IMR-90 (cell line): ENCODE data around the gene NBEA. TPM values are rescaled to one million over a fixed set of nuclear protein-coding genes. Genes with fewer than 3 reads are reported as not detected.

ENCODE experiments used
- ATAC-seq: fragments of 200-7000 bp; cut with Tn5 transposase; 2 replicates; pipeline ENCODE4 v1.9.1; 2020; ENCODE audit warnings: low read depth, mild to moderate bottlenecking, moderate library complexity
- BruUV-seq: library from RNA; stranded (reverse); fragments of 400-500 nt; replicated peaks from 2 replicates; lab custom pipeline; 2021; lab: Mats Ljungman, UMichigan
- CTCF ChIA-PET: fragments of 300-600 bp; formaldehyde crosslinking; extraction: SDS; loops from one replicate; lab custom pipeline; 2021; ENCODE audit warnings: antibody characterized with exemption; lab: Yijun Ruan, JAX
- POLR2A ChIA-PET: fragments of 300-600 bp; sonication (Branson Sonifier 250); formaldehyde crosslinking; loops from one replicate; lab custom pipeline; 2022; ENCODE audit warnings: antibody characterized with exemption; ENCODE audit not compliant: unreplicated experiment; lab: Charles Lee
- DNase-seq: peaks from one replicate; pipeline ENCODE4 v3.0.0; 2013
- H2AFZ ChIP-seq: replicated peaks from 2 replicates; pipeline ENCODE3; 2013; ENCODE audit warnings: low read length, mild to moderate bottlenecking; ENCODE audit not compliant: poor library complexity
- H2AK5ac ChIP-seq: 2 replicates; pipeline ENCODE4 v1.6.1; 2013; ENCODE audit warnings: low read depth, low read length, inconsistent platforms
- H2AK9ac ChIP-seq: replicated peaks from 2 replicates; pipeline ENCODE3; 2013; ENCODE audit warnings: mild to moderate bottlenecking, low read depth, low read length, moderate library complexity; ENCODE audit not compliant: poor library complexity
- H2BK120ac ChIP-seq: 2 replicates; pipeline ENCODE4 v1.6.1; 2013; ENCODE audit warnings: low read depth, low read length, inconsistent platforms
- H2BK15ac ChIP-seq: 3 replicates; pipeline ENCODE4 v1.6.1; 2013; ENCODE audit warnings: low read depth, low read length, inconsistent platforms
- H2BK20ac ChIP-seq: 2 replicates; pipeline ENCODE4 v1.6.1; 2013; ENCODE audit warnings: low read depth, mild to moderate bottlenecking, inconsistent platforms, low read length, moderate library complexity
- H2BK5ac ChIP-seq: 2 replicates; pipeline ENCODE4 v1.6.1; 2013; ENCODE audit warnings: mild to moderate bottlenecking, low read depth, low read length, inconsistent platforms; ENCODE audit not compliant: poor library complexity, severe bottlenecking
- H3K14ac ChIP-seq: replicated peaks from 2 replicates; pipeline ENCODE4 v1.6.1; 2013; ENCODE audit warnings: low read depth, low read length, inconsistent platforms
- H3K18ac ChIP-seq: 2 replicates; pipeline ENCODE4 v1.6.1; 2013; ENCODE audit warnings: low read depth, low read length, control low read depth
- H3K23ac ChIP-seq: 2 replicates; pipeline ENCODE4 v1.6.1; 2013; ENCODE audit warnings: low read depth, low read length, inconsistent platforms
- H3K27ac ChIP-seq: 2 replicates; pipeline ENCODE4 v1.5.1; 2013; ENCODE audit warnings: mild to moderate bottlenecking, control low read depth, low read length; ENCODE audit not compliant: insufficient read depth
- H3K27me3 ChIP-seq: 2 replicates; pipeline ENCODE4 v1.6.1; 2013; ENCODE audit warnings: low read length; ENCODE audit not compliant: control insufficient read depth, insufficient read depth
- H3K36me3 ChIP-seq: 2 replicates; pipeline ENCODE4 v1.6.1; 2013; ENCODE audit warnings: low read length, mixed read lengths; ENCODE audit not compliant: control insufficient read depth, insufficient read depth
- H3K4ac ChIP-seq: 2 replicates; pipeline ENCODE4 v1.6.1; 2013; ENCODE audit warnings: low read depth, low read length, inconsistent platforms
- H3K4me1 ChIP-seq: 2 replicates; pipeline ENCODE4 v1.6.1; 2013; ENCODE audit warnings: low read length, mixed read lengths; ENCODE audit not compliant: control insufficient read depth, insufficient read depth
- H3K4me2 ChIP-seq: 2 replicates; pipeline ENCODE4 v1.6.1; 2013; ENCODE audit warnings: low read depth, mild to moderate bottlenecking, control low read depth, low read length, moderate library complexity
- H3K4me3 ChIP-seq: 2 replicates; pipeline ENCODE4 v1.5.1; 2013; ENCODE audit warnings: low read depth, mild to moderate bottlenecking, control low read depth, low read length, moderate library complexity; ENCODE audit not compliant: insufficient read depth
- H3K56ac ChIP-seq: 2 replicates; pipeline ENCODE4 v1.6.1; 2013; ENCODE audit warnings: low read length, inconsistent platforms; ENCODE audit not compliant: insufficient read depth; ENCODE audit errors: extremely low read depth
- H3K79me1 ChIP-seq, 2 experiments: 2 replicates each; pipeline ENCODE4 v1.6.1; 2013; ENCODE audit warnings: low read length in 2 of 2, inconsistent platforms in 1 of 2, low read depth in 1 of 2
- H3K9ac ChIP-seq: 2 replicates; pipeline ENCODE4 v1.6.1; 2013; ENCODE audit warnings: low read depth, low read length, control low read depth
- H3K9me1 ChIP-seq: 2 replicates; pipeline ENCODE4 v1.6.1; 2013; ENCODE audit warnings: low read length, inconsistent platforms; ENCODE audit not compliant: insufficient read depth
- H3K9me3 ChIP-seq: 2 replicates; pipeline ENCODE4 v1.6.1; 2013; ENCODE audit warnings: low read length; ENCODE audit not compliant: control insufficient read depth, insufficient read depth
- H4K20me1 ChIP-seq: 2 replicates; pipeline ENCODE4 v1.6.1; 2013; ENCODE audit warnings: low read length, inconsistent platforms; ENCODE audit not compliant: insufficient read depth
- H4K5ac ChIP-seq: 2 replicates; pipeline ENCODE4 v1.6.1; 2013; ENCODE audit warnings: mild to moderate bottlenecking, low read depth, low read length, control low read depth
- H4K8ac ChIP-seq, 2 experiments: 2 replicates each; pipeline ENCODE4 v1.6.1; 2013; ENCODE audit warnings: low read depth in 2 of 2, low read length in 2 of 2, control low read depth in 1 of 2, inconsistent platforms in 1 of 2
- H4K91ac ChIP-seq: 2 replicates; pipeline ENCODE4 v1.6.1; 2013; ENCODE audit warnings: low read depth, low read length, inconsistent platforms; ENCODE audit not compliant: insufficient read depth
- BHLHE40 ChIP-seq: fragments of 150-350 bp; IDR thresholded peaks from 2 replicates; pipeline ENCODE4 v1.6.1; 2016; ENCODE audit warnings: mild to moderate bottlenecking, low read depth, low read length
- CEBPB ChIP-seq: IDR thresholded peaks from 2 replicates; pipeline ENCODE4 v1.6.1; 2012; ENCODE audit warnings: low read depth, low read length, improper control_type of control experiment
- CHD1 ChIP-seq: IDR thresholded peaks from 2 replicates; pipeline ENCODE4 v1.6.1; 2012; ENCODE audit warnings: low read depth, low read length, improper control_type of control experiment
- FOS ChIP-seq: fragments of 150-350 bp; IDR thresholded peaks from 2 replicates; pipeline ENCODE4 v1.6.1; 2016; ENCODE audit warnings: low read depth, low read length
- MAFK ChIP-seq: IDR thresholded peaks from 2 replicates; pipeline ENCODE4 v1.6.1; 2012; ENCODE audit warnings: low read depth, low read length, improper control_type of control experiment
- MAZ ChIP-seq: IDR thresholded peaks from 2 replicates; pipeline ENCODE4 v1.6.1; 2012; ENCODE audit warnings: low read depth, mild to moderate bottlenecking, low read length, improper control_type of control experiment, moderate library complexity, borderline replicate concordance
- MXI1 ChIP-seq: IDR thresholded peaks from 2 replicates; pipeline ENCODE4 v1.6.1; 2012; ENCODE audit warnings: low read depth, mild to moderate bottlenecking, low read length, moderate library complexity, borderline replicate concordance
- NFE2L2 ChIP-seq: fragments of 150-350 bp; IDR thresholded peaks from 2 replicates; pipeline ENCODE4 v1.6.1; 2016; ENCODE audit warnings: low read depth, mild to moderate bottlenecking, low read length
- POLR2A ChIP-seq: IDR thresholded peaks from 2 replicates; pipeline ENCODE4 v1.6.1; 2012; ENCODE audit warnings: mild to moderate bottlenecking, low read depth, low read length
- RAD21 ChIP-seq: IDR thresholded peaks from 2 replicates; pipeline ENCODE4 v1.6.1; 2012; ENCODE audit warnings: low read length, improper control_type of control experiment
- RCOR1 ChIP-seq: IDR thresholded peaks from 2 replicates; pipeline ENCODE4 v1.6.1; 2012; ENCODE audit warnings: mild to moderate bottlenecking, low read length, improper control_type of control experiment; ENCODE audit not compliant: insufficient replicate concordance
- RFX5 ChIP-seq: IDR thresholded peaks from 2 replicates; pipeline ENCODE4 v1.8.0; 2012; ENCODE audit warnings: low read depth, mild to moderate bottlenecking, low read length, moderate library complexity
- SMC3 ChIP-seq: fragments of 150-350 bp; IDR thresholded peaks from 2 replicates; pipeline ENCODE4 v1.6.1; 2016; ENCODE audit warnings: low read depth, mild to moderate bottlenecking, antibody characterized with exemption, low read length, moderate library complexity
- dilution Hi-C: fragments of 300-500 bp; cut with HindIII; formaldehyde crosslinking; loops from one replicate; pipeline ENCODE4 v1.14.3; 2018; ENCODE audit warnings: low sequenced_read_pairs; ENCODE audit not compliant: unreplicated experiment
- in situ Hi-C: fragments of 300-500 bp; cut with MboI; formaldehyde crosslinking; loops from 3 replicates; pipeline ENCODE4 v1.14.3; 2019; ENCODE audit warnings: low sequenced_read_pairs, inconsistent platforms, mixed read lengths
- intact Hi-C: fragments of 100-400 bp; cut with micrococcal nuclease; formaldehyde crosslinking; loops from 2 replicates; pipeline ENCODE4 v1.10.0; 2022
- polyA plus RNA-seq, 3 experiments: library from polyadenylated mRNA; depleted of rRNA; stranded (reverse); fragments of >200 nt; gene quantifications; 2 replicates each; pipeline ENCODE4 v1.2.3, GENCODE V29; 2012; ENCODE audit warnings: low replicate concordance in 1 of 3
- total RNA-seq: library from RNA; depleted of rRNA; stranded (reverse); fragments of >200 nt; gene quantifications from 2 replicates; pipeline ENCODE4 v1.2.3, GENCODE V29; 2012
- TF ChIP-seq, protein P1 (sequence below): fragments of 150-350 bp; IDR thresholded peaks from 2 replicates; pipeline ENCODE4 v1.6.1; 2016; ENCODE audit warnings: low read depth, mild to moderate bottlenecking, low read length, moderate library complexity, borderline replicate concordance
- TF ChIP-seq, protein P2 (sequence below): conservative IDR thresholded peaks from 2 replicates; pipeline ENCODE4 v1.5.1; 2012; ENCODE audit warnings: mild to moderate bottlenecking, low read depth, low read length, improper control_type of control experiment
- TF ChIP-seq, protein P3 (sequence below): fragments of 150-350 bp; IDR thresholded peaks from 2 replicates; pipeline ENCODE4 v1.6.1; 2017; ENCODE audit warnings: mild to moderate bottlenecking, antibody characterized with exemption, low read length, low read depth

Gene NBEA
- total and polyA plus RNA-seq, 2 of the 4 experiments (the other 2 are of a cell fraction) = 0.82 to 2.2 TPM

DNA sequence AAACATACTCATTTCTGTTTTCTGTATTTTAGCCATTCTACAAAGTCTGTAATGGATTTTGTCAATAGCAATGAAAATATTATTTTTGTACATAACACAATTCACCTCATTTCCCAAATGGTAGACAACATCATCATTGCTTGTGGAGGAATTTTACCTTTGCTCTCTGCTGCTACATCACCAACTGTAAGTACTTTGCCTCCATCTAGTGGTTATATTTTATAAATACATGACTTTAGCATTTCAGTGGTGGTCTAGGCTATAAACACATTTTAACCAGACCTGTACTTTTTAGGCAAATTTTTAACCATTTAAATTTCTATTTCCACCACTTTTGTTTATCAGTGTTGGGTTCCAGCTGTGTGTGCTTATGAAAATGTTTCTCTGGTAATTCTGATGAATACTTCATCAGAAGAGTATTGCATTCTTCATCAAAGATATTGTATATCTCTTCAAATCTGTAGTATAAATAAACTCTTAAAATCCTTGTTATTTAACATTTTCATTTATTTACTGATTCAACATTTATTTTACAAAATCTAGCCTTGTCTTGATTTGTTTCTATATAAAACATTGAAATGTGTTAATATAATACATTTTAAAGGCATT lies 222.4 kb downstream of the NBEA start:
- Histone ChIP-seq H3K27ac (no peak overlapping the region), H2BK5ac (no peak overlapping the region), H2BK20ac (no peak overlapping the region), H2AFZ (no peak overlapping the region), H3K18ac (no peak overlapping the region), H3K4me3 (no peak overlapping the region), H3K23ac (no peak overlapping the region), H3K79me1 (no peaks in the 10 kb centered on the region), H4K5ac (no peak overlapping the region), H3K36me3 (no peaks in the 10 kb centered on the region), H3K9ac (no peak overlapping the region), H3K14ac (no peak overlapping the region), H4K20me1 (no peaks in the 10 kb centered on the region), H3K4me1 (no peaks in the 10 kb centered on the region), H3K4me2 (no peak overlapping the region), H4K8ac (no peak overlapping the region), H2BK120ac (no peak overlapping the region), H2AK9ac (no peak overlapping the region), H2BK15ac (no peak overlapping the region), H3K27me3 (no peaks in the 10 kb centered on the region), H3K9me1 (no peaks in the 10 kb centered on the region), H3K9me3 (no peaks in the 10 kb centered on the region), H2AK5ac (no peak overlapping the region), H4K91ac (no peak overlapping the region), H3K56ac (no peak overlapping the region), H3K4ac (no peak overlapping the region)
- intact Hi-C loops = loop anchor here (1.0 to 10.0 kb wide), 2 partner anchors 557 to 1610 kb away; no protein-coding TSS in a partner anchor
- DNase-seq = peak; percentile 27
- BruUV-seq = no TSS peak
- peak; percentile 78 for ATAC-seq
- POLR2A ChIA-PET = no interaction called here
- dilution Hi-C loops = no loop called here
- CTCF ChIA-PET = interaction anchor here (0.6 to 1.4 kb wide), 5 partner anchors 9 to 832 kb away, joined by 3 to 6 read pairs (median 4); no protein-coding TSS in a partner anchor
- in situ Hi-C loops = loop anchor here (25.0 kb wide), 1 partner anchor 1602 kb away; no protein-coding TSS in a partner anchor
- TF ChIP-seq POLR2A (0 out of 2 replicates have a peak, but pooled peaks have one; percentile 17), SMC3 (peak; percentile 47), RFX5 (no peak), NFE2L2 (no peak), BHLHE40 (no peak), MXI1 (no peak), CEBPB (no peak), FOS (no peak), RCOR1 (no peak), RAD21 (peak; percentile 70), CHD1 (no peak), MAFK (no peak), MAZ (no peak)
- TF ChIP-seq, protein P1, sequence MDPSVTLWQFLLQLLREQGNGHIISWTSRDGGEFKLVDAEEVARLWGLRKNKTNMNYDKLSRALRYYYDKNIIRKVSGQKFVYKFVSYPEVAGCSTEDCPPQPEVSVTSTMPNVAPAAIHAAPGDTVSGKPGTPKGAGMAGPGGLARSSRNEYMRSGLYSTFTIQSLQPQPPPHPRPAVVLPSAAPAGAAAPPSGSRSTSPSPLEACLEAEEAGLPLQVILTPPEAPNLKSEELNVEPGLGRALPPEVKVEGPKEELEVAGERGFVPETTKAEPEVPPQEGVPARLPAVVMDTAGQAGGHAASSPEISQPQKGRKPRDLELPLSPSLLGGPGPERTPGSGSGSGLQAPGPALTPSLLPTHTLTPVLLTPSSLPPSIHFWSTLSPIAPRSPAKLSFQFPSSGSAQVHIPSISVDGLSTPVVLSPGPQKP = no peak
- TF ChIP-seq, protein P2, sequence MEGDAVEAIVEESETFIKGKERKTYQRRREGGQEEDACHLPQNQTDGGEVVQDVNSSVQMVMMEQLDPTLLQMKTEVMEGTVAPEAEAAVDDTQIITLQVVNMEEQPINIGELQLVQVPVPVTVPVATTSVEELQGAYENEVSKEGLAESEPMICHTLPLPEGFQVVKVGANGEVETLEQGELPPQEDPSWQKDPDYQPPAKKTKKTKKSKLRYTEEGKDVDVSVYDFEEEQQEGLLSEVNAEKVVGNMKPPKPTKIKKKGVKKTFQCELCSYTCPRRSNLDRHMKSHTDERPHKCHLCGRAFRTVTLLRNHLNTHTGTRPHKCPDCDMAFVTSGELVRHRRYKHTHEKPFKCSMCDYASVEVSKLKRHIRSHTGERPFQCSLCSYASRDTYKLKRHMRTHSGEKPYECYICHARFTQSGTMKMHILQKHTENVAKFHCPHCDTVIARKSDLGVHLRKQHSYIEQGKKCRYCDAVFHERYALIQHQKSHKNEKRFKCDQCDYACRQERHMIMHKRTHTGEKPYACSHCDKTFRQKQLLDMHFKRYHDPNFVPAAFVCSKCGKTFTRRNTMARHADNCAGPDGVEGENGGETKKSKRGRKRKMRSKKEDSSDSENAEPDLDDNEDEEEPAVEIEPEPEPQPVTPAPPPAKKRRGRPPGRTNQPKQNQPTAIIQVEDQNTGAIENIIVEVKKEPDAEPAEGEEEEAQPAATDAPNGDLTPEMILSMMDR = peak; percentile 61
- TF ChIP-seq, protein P3, sequence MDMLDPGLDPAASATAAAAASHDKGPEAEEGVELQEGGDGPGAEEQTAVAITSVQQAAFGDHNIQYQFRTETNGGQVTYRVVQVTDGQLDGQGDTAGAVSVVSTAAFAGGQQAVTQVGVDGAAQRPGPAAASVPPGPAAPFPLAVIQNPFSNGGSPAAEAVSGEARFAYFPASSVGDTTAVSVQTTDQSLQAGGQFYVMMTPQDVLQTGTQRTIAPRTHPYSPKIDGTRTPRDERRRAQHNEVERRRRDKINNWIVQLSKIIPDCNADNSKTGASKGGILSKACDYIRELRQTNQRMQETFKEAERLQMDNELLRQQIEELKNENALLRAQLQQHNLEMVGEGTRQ = no peak
